ENCODE data around the gene ALG8. TPM values are rescaled to one million over a fixed set of nuclear protein-coding genes. Genes with fewer than 3 reads are reported as not detected.

The ALG8 gene
- 27.5 and 28.6 TPM in 2 replicates for total RNA-seq

DNA sequence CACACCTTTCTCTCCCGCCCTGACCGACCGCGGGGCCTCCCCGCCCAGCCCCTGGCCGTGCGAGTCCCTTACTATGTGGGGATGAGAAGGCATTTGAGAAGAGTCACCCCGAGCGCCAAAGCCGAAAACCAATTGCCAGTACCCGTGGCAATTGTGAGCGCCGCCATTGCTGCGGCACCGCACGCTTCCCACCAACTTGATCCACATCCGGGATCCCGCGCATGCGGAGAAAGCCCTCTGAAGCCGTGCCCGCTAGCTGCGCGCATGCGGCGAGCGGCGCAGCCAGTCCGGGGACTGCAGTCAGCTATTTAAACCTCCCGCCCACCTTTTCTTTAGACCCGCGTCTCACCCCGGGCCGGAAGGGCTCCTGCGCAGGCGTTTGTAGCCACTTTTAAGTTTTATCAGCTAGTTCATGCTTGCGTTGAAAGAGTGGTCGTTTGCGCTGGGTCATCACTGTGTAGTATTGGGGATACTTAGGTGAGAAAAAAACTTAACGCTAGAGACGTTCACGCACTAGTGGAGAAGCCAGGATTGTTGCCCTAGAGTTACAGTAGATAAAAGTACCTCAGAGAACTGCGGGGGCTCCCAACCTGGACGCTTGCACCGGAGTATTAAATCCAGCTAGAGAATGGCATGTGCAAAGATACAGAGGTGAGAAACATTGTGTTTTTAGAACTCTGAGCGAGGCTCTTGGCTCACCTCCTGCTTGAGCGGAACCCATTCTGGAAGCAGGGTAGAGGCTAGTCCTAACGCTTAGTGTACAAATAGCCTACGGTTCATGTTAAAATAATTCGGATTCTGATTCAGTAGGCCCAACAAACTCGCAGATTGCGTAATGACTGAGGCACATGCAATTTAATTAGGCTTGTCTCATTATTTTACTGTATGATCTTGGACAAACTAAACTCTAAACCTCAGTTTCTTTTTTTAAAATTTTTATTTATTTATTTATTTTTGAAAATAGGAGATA is at the start of gene ALG8:
Gene ALG8 (minus strand): TSS at position 205 of the 970 bp plus-strand sequence. CDS start 38 bp downstream, at position 167.

DNA sequence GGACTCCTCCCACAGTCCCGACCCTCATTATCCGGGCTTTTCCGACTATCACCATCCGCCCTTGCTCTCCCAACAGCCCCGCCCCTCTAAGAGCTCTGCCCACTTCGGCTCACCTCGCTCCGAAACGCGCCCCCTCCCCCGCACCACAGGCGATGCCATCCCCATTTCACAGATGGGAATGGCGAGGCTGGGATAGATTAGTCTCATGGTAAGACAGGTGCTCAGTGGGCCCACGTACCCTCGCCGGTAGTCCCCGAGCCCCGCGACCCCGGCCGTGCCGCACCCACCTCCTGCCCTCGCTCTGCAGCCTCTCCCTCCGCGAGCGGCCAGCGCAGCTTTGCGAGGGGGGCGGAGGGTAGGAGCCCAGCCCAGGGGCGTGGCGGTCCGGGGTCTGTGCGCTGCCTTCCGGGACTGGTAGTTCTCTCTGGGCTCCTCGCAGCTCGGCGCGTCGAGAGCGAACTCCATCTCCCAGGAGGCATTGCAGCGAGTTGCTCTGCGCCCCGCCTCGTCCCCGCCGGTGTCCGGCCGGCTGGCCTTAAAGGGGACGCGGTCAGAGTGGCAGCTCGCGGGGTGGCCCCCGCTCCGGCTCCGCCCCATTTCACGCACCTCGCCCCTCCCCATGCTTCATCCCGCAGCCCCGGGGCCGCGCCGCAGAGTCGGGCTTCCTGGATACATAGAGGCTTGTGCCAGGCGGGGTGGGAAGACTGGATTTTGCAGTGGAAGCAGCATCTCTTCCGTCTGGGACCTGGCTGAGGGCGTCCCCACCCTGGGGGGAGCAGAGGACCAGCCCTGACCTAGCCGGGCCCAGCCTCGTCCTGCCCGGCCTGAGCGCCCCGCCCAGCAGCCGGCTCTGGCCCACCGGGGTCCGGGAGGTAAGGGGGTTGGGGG is 49.1 kb upstream of the ALG8 start, which contains the start of the genes KCTD21 and USP35:
Gene KCTD21 (minus strand): TSS at position 341 of the 888 bp plus-strand sequence. CDS start 14,072 bp downstream, outside the sequence.
Gene USP35 (plus strand): TSS at position 634 of the 888 bp plus-strand sequence. CDS start 7,327 bp downstream, outside the sequence.

DNA sequence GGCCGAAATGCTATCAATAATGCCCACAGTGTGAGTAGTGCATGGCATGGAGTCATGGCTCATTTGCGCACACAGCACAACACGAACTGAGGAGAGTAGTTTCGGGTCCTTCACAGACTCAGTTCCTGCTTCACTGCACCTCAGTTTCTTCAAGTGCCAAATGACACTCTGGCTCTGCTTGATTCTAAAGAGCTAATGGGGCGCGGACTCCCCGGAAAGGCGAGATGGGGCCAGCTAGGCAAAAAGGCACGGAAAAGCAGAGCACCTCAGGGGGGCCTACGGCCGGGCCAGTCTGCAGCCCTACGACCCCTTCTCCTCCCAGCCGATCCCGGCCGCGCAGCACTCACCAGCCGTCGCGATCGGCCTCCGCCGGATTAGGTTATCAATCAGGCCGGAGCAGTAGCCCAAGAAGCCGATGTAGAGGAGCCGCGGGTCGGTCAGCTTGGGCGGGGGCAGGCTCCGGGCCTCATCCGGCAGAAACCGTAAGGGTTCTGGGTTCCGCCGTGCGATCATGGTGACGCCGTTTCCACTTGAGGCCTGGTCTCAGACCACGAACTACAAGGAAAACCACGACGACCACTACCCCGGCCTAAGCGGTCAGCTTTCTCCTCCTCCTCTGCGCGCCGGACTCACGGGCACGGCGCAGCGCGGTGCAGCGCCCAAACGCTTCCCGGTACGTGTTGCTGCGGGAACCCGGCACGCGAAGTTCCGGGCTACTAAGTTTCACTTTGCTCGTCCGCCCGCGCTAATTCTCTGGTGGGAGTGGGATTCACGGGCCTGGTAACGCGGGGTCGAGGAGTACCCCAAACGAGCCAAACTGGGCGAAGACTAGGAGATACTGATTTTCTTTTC is 60.0 kb downstream of the ALG8 start, which contains the start of gene NDUFC2:
Gene NDUFC2 (minus strand): TSS at position 631 of the 852 bp plus-strand sequence. CDS start 118 bp downstream, at position 513.

DNA sequence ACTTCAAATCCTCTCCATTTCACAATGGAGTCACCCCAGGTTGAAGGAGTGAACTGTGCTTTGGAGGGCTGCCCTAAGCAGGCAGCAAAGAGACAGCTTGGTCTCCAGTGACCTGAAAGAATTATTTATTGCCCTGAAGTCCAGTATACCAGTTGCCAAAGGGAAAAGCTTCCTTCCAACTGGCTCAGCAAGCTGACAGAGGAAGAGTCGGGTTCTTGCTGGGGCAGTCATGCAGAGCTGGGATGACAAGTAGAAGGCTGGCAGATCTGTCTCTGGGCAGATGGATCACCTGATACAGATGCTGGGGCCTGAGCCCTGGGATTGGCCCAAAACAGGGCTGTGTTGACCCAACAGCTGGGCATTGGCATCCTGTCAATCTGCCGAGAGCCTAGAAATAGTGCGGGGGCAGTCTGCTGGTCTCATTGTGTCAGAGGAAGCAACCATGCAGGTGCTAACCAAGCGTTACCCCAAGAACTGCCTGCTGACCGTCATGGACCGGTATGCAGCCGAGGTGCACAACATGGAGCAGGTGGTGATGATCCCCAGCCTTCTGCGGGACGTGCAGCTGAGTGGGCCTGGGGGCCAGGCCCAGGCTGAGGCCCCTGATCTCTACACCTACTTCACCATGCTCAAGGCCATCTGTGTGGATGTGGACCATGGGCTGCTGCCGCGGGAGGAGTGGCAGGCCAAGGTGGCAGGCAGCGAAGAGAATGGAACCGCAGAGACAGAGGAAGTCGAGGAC is 75.8 kb downstream of the ALG8 start, which contains the start of gene THRSP:
Gene THRSP (plus strand): TSS at position 422 of the 742 bp plus-strand sequence. CDS start 21 bp downstream, at position 443.

Other genes starting within 250 kb of the ALG8 start
- gene INTS4, start 145.0 kb downstream of the ALG8 start, total RNA-seq = 27.2 and 29.4 TPM in 2 replicates
- gene KCTD14, start 116.3 kb downstream of the ALG8 start, total RNA-seq = 0.50 and 0.72 TPM in 2 replicates
- gene THRSP, start 75.8 kb downstream of the ALG8 start, total RNA-seq = not detected in 2 replicates
- gene NDUFC2, start 59.8 kb downstream of the ALG8 start, total RNA-seq = 68.4 and 75.1 TPM in 2 replicates
- gene KCTD21, start 49.0 kb upstream of the ALG8 start, total RNA-seq = 14.8 and 15.6 TPM in 2 replicates
- 13.5 and 15.5 TPM in 2 replicates for gene USP35, start 49.3 kb upstream of the ALG8 start, total RNA-seq

All from smooth muscle cell of the pulmonary artery (primary cell).